Immature natural killer cell (primary cell): ENCODE measurements around the gene WASHC4. TPM values are rescaled to one million over a fixed set of nuclear protein-coding genes. Genes with fewer than 3 reads are reported as not detected.

ENCODE experiments used
- DNase-seq, 3 donors: peaks; one replicate each; pipeline ENCODE4 v3.0.0; 2022; ENCODE audit warnings: mixed read lengths in 1 of 3
- H3K27ac Mint-ChIP-seq, 6 donors: one replicate each; pipeline ENCODE4 v1.8.0; 2020; ENCODE audit warnings: mixed read lengths in 6 of 6, mild to moderate bottlenecking in 5 of 6, inconsistent platforms in 4 of 6, moderate library complexity in 3 of 6
- H3K27me3 Mint-ChIP-seq, 3 donors: one replicate each; pipeline ENCODE4 v1.8.0; 2020 to 2021; ENCODE audit warnings: low read depth in 3 of 3, mild to moderate bottlenecking in 3 of 3, mixed read lengths in 3 of 3, moderate library complexity in 3 of 3, inconsistent platforms in 1 of 3
- H3K36me3 Mint-ChIP-seq, 3 donors: one replicate each; pipeline ENCODE4 v1.8.0; 2020; ENCODE audit warnings: mixed read lengths in 3 of 3, inconsistent platforms in 2 of 3, mild to moderate bottlenecking in 2 of 3
- H3K4me1 Mint-ChIP-seq, 2 donors: one replicate each; pipeline ENCODE4 v1.8.0; 2020; ENCODE audit warnings: inconsistent platforms in 2 of 2, mild to moderate bottlenecking in 2 of 2, mixed read lengths in 2 of 2, moderate library complexity in 1 of 2
- H3K4me3 Mint-ChIP-seq, 5 donors: one replicate each; pipeline ENCODE4 v1.8.0; 2020; ENCODE audit warnings: mild to moderate bottlenecking in 5 of 5, mixed read lengths in 5 of 5, inconsistent platforms in 3 of 5, moderate library complexity in 3 of 5
- H3K9me3 Mint-ChIP-seq, 6 donors: one replicate each; pipeline ENCODE4 v1.8.0; 2020; ENCODE audit warnings: mild to moderate bottlenecking in 6 of 6, mixed read lengths in 6 of 6, inconsistent platforms in 4 of 6, moderate library complexity in 3 of 6
- polyA plus RNA-seq, 3 donors: library from polyadenylated mRNA; unstranded; fragments of 300-500 nt; fragmentation: Illumina TruSeq; gene quantifications; one replicate each; pipeline ENCODE4 v1.2.3, GENCODE V29; 2021

WASHC4 gene
- polyA plus RNA-seq, 3 donors from 2014 or later = 19.0 to 35.3 (median 28.3) TPM

GRCh38 chr12:105214148-105214547 is 106.6 kb downstream of the WASHC4 start:
- H3K36me3 Mint-ChIP-seq = peaks cover 35 to 49% (median 40%) of the 10 kb centered on the region in 3 donors
- peaks cover 9 to 21% of the 10 kb centered on the region in 2 donors for H3K4me1 Mint-ChIP-seq
- no peaks in the 10 kb centered on the region for H3K9me3 Mint-ChIP-seq
- H3K4me3 Mint-ChIP-seq = no peak overlapping the region
- no peak overlapping the region for H3K27ac Mint-ChIP-seq
- no peak for DNase-seq
- peaks cover 0 to 5% (median 0%) of the 10 kb centered on the region in 3 donors for H3K27me3 Mint-ChIP-seq

DNA sequence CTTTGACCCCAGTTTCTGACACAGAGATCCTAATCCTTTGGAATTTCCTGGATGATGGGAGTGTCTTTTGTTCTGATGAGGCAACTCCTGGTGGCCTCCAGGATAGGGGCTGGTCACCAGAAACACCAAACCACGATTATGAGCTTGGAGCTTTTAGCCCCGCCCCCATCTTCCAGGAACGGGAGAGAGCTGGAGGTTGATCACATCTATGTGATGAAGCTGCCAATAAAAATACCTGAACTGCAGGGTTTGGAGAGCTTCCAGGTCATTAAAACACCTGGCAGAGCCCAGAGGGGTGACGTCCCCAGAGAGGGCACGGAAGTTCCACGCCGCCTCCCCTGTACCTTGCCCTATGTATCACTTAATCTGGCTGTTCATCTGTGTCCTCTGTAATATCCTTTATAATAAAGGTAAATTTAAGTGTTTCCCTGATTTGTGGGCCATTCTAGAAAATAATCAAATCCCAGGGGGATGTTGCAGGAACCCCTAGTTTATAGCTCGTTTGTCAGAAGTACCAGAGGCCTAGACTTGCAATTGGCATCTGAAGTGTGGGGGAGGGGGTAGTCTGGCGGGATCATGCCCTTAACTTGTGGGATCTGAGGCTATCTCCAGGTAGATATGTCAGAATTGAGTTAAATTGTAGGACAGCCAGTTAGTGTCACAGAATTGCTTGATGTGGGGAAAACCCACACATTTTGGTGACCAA is 107.3 kb downstream of the WASHC4 start:
- DNase-seq = no peak
- Mint-ChIP-seq H3K27me3 (peaks cover 0 to 5% (median 0%) of the 10 kb centered on the region in 3 donors), H3K4me1 (peaks cover 15 to 28% of the 10 kb centered on the region in 2 donors), H3K9me3 (no peaks in the 10 kb centered on the region), H3K27ac (no peak overlapping the region), H3K36me3 (peaks cover 34 to 46% (median 40%) of the 10 kb centered on the region in 3 donors), H3K4me3 (no peak overlapping the region)

GRCh38 chr12:105218434-105218833 is 110.9 kb downstream of the WASHC4 start:
- no peak for DNase-seq
- no peak overlapping the region for H3K4me3 Mint-ChIP-seq
- peaks cover 0 to 10% (median 4%) of the 10 kb centered on the region in 3 donors for H3K27me3 Mint-ChIP-seq
- no peaks in the 10 kb centered on the region for H3K9me3 Mint-ChIP-seq
- H3K36me3 Mint-ChIP-seq = peaks cover 25 to 57% (median 38%) of the 10 kb centered on the region in 3 donors
- peaks cover 27 to 48% of the 10 kb centered on the region in 2 donors for H3K4me1 Mint-ChIP-seq
- no peak overlapping the region for H3K27ac Mint-ChIP-seq

Other genes with a start within 250 kb of the WASHC4 start
- 1 to 10 TPM in 1 of 3 donors, under 1 TPM in 2; 0.37 to 3.3 (median 0.93) TPM for gene SLC41A2, start 149.4 kb upstream of the WASHC4 start, polyA plus RNA-seq
- gene NOPCHAP1, start 121.4 kb upstream of the WASHC4 start, polyA plus RNA-seq = 10 to 100 TPM; 10.8 to 13.6 (median 12.3) TPM
- not detected for gene ALDH1L2, start 23.3 kb upstream of the WASHC4 start, polyA plus RNA-seq
- 10 to 100 TPM in 2 of 3 donors, 1 to 10 TPM in 1; 9.5 to 14.1 (median 10.5) TPM for gene APPL2, start 128.4 kb downstream of the WASHC4 start, polyA plus RNA-seq
- gene C12orf75, start 223.0 kb downstream of the WASHC4 start, polyA plus RNA-seq = 100 to 1,000 TPM; 256 to 395 (median 277) TPM